Activated CD4-positive, alpha-beta T cell treated with anti-CD3 and anti-CD28 coated beads, Interleukin-2, amount 50 U/mL, for 48 hours (primary cell): Measurements from ENCODE around the gene SPTBN2.

Source experiments
- DNase-seq, 2 experiments: peaks; one replicate each; pipeline ENCODE4 v3.0.0-alpha.2; 2020

Gene SPTBN2

DNA sequence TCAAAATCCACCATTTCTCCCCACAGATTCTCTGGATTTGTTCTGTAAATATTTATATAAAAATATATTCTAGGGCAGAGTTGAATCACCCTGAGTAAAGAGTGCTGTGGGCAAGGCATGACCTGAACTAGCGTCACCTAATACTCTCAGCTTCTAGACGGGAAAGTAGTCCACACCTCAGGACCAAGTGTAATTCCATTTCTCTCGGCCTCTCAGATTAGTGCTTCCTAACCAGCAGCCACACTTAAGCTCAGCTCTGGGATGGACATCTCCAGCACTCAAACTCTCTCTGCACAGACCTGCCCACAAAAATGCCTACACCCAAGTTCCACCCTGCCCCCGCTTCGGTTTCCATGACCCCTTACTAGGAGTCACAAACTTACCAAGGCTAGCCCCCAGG, 5.3 kb downstream of the SPTBN2 start:
- DNase-seq: no peak

DNA sequence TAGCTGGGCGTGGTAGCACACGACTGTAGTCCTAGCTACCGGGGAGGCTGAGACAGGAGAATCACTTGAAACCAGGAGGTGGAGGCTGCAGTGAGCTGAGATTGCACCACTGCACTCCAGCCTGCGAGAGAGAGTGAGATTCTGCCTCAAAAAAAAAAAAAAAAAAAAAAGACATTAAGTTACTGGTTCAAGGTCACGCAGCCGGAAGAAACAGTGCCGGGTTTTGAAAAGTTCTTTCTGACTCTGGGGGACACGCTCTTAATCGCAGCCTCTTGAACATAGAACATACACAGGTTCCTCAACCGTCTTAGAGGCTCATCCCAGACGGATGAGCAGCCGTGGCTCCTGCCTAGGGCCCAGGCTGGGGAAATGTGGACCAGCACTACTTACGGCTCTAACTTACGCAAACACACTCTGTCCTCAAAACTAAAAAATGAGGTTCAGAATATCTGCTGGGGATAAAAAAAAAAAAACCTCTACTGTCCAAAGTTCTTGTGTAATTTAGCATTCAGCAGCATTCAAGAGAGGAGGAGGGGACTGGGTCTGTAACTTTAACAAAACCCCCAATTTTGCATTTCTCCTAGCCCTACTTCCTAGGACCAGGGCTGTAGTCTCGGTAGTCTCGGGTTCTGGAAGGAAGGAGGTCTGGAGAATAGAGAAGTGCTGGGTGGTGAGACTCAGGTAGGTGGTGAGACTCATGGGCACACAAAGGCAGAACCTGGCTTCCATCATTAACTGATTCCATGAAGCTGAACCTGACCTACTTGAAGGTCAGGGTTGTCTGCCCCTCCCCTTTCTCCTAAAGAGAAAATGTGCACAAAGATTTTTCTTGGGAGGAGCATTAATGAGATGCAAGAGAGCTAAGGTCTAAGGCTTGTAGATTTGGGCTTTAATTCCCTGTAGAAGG, 6.0 kb downstream of the SPTBN2 start:
- DNase-seq: no peak

- no peak for DNase-seq
Measured at GRCh38 chr11:66721939-66722338, 7.1 kb downstream of the SPTBN2 start.

DNA sequence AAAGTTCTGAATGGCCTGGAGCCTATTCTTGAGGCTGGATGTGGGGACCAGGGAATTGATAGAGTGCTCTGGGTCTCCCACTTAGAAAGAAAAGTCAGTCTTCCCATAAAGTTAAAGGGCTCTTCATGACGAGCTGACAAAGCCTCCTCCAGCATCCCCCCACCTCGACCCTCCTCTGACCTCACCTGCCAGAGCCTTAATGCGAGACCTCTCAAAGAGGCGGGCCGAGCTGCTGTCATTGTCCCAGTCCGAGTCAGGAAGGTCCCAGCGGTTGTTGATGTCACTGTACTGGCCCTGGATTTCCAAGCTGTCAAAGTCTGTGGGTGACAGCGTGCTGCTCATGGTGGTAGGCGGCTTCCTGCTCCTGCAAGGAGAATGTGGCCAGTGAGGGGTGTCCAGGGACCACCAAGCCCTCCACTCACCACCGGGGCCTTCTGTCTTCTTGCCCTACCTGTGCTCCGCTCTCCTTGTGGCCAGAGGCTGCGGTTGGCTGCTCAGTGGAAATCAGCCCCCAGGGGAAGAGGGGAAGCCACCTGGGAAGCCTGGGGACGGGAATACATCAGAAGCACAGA, 8.0 kb downstream of the SPTBN2 start:
- DNase-seq: no peak

GRCh38 chr11:66720223-66720898, 8.7 kb downstream of the SPTBN2 start:
- DNase-seq: peak; percentile 57 to 69

GRCh38 chr11:66719111-66719872, 9.7 kb downstream of the SPTBN2 start:
- no peak for DNase-seq

GRCh38 chr11:66718320-66718971, 10.6 kb downstream of the SPTBN2 start:
- no peak for DNase-seq

DNA sequence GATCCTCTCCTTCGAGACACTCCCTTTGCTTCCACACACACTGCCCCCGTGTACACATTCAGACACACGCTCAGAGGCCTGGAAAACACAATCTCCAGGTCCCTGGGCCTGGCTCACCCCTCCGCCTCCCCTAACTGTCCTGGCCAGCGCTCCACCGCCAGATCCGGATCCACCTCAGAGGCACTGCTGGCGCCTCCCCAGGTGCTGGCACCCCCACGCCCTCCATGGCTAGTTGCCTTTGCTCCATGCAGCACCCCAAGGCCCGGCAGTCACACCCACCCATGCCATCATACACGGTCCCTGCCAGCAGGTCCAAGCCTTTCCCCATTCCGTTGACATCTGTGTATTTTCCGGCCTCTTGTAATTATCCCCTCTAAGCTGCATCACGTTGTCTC, 11.1 kb downstream of the SPTBN2 start:
- no peak for DNase-seq

- DNase-seq: no peak
Measured at GRCh38 chr11:66716996-66717395, 12.0 kb downstream of the SPTBN2 start.

- DNase-seq: no peak
Measured at GRCh38 chr11:66715346-66716085, 13.5 kb downstream of the SPTBN2 start.

DNA sequence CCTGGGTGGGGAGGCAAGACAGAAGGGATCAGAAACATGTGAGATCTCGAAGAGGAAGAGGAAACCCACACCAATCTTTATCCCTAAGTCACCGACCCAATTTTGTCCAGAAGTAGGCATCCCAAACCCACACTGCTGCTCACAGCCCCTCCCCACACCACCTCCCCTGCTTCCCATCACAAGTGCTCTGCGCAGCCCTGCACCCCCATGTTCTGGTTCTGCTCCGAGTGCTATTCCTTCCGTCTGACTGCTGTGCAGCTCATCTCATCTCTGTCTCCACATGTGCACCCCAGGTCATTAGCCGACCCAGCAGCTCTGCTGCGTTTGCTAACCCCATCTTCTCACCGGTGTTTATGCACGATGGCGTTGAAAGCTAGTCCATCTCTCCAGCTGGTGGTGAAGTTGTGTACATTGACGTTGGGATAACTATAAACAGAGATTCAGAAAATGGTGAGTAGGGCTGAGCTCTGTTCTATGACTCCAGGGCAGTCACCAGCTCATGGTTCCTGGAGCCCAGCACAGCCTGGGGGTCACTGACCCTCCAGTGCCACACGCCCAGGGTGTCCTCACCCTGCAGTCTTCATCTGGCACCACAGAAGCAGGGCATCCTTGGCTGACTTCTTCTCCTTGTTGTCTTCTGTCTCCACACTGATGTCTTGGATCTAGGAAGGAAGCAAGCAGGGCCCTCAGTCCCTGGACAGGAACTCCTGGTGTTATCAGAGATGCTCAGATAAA, 15.1 kb downstream of the SPTBN2 start:
- DNase-seq: no peak

DNA sequence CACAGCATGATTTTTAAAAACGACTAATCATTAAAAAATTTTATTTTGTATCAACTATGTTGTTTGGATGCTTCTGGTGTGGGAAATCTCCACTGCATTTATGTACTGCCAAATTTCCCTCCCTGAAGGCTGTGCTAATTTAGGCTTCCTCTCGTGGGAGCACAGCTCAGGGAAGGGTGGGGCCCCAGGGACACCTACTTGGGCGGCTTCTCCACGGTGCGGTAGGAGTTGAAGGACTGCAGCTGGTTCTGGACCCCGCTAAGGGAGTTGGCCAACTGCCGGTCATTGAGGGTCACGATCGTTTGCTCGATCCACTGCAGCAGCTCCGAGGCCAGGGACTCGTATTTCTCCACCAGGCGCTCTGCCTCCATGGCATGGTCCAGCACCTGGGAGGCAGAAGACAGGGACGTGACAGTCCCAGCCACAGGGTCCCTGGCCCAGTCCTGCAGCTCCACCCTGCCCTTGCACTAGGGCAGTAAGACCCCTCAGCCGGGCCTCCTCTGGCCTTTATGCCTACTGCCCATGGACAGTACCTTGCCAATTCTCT, 18.6 kb downstream of the SPTBN2 start:
- DNase-seq: no peak

- no peak for DNase-seq
Measured at GRCh38 chr11:66708701-66709100, 20.3 kb downstream of the SPTBN2 start.

DNA sequence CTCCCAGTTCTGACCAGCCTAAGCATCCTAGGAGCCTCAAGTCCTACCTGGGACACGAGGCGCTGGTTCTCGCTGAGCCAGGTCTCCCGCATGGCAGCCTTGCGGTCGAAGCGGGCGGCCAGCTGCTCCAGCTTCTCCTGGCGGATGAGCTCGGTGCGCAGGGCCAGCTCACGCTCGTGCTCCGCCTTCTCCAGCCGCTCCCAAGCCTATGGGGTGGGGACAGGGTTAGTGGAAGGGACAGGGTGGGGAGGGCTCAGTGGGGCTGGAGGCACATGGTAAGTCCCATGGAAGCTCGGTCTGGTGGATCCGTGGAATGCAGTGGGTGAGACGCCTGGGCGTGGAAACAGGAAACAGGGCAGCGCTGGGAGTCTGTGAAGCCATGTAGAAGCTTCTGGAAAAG, 20.9 kb downstream of the SPTBN2 start:
- DNase-seq: no peak

GRCh38 chr11:66707486-66707885, 21.5 kb downstream of the SPTBN2 start:
- DNase-seq: no peak

DNA sequence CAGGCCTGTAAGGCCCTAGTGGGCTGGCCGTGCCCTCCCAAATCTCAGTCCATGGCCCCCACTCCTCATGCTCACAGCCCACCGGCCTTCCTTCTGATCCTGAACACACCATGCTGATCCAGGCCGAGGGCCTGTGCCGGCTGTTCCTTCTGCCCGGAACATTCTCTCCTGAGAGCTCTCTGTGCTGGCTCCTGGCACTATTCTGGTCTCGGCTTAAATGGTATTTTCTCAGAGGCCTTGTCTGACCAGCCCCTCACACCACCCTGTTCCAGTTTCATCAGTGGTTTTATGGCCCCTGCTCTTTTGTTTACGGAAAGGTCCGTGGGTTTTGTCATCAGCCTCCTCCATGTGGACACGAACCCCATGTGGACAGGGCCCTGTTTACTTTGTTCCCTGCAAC, 22.0 kb downstream of the SPTBN2 start:
- no peak for DNase-seq

DNA sequence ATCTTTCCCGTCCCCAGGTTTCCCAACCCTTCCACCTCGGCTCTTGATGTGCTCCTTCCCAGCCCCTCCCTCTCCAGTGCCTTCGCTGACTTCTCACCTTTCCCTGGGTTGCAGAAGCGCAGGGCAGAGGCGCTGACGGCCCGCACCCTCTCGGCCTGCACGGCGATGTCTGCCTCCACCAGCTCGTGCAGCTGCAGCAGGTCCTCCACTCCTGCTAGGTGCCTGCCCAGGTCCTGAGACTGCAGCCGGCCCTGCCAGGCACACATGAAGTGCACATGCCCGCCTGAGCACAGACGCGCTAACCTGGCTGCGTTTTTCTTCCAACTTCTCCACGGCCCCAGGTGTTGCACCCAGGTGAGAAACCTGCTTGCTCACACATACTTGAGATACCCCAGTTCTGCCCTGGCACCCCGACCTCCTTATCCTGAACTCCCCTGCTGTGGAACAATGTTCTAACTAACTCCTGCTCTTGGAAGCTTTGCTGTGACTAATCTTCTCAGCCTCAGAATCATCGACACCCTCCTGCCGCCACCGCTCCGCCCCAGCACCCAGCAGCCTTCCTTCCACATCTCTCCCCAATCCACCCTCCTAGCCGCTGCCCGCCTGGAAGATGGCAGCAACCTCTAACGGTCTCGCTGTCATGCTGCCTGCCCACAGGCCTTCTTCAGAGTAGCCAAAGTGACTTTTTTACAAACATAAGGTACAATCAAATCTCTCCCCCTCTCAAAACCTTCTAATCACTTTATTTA, 23.3 kb downstream of the SPTBN2 start:
- no peak for DNase-seq

GRCh38 chr11:66704659-66705360, 24.2 kb downstream of the SPTBN2 start:
- DNase-seq: no peak
